HepG2 (cell line): Measurements from ENCODE around the gene STH. TPM values are rescaled to one million over a fixed set of nuclear protein-coding genes. Genes with fewer than 3 reads are reported as not detected.

Experiments
- EP300 ChIP-seq, 3 experiments: sonication (generic) in 1 of 3; formaldehyde crosslinking in 1 of 3; IDR thresholded peaks; 2 replicates each; pipeline versions ENCODE4 v1.5.1 to v1.6.1; 2011 to 2020; ENCODE audit warnings: low read depth in 2 of 3, low read length in 2 of 3, borderline replicate concordance in 1 of 3, improper control_type of control experiment in 1 of 3, mild to moderate bottlenecking in 1 of 3, missing genetic modification reagents in 1 of 3, moderate library complexity in 1 of 3
- ERF ChIP-seq: IDR thresholded peaks from 2 replicates; pipeline ENCODE4 v1.6.1; 2018; ENCODE audit warnings: missing biosample characterization, missing genetic modification reagents
- IKZF1 ChIP-seq: fragments of 450-650 bp; IDR thresholded peaks from 2 replicates; pipeline ENCODE4 v1.7.1; 2016
- NFATC3 ChIP-seq: sonication (generic); formaldehyde crosslinking; IDR thresholded peaks from 2 replicates; pipeline ENCODE4 v1.5.1; 2020; ENCODE audit warnings: mild to moderate bottlenecking, missing genetic modification reagents
- NFYC ChIP-seq: IDR thresholded peaks from 2 replicates; pipeline ENCODE4 v1.6.1; 2016; ENCODE audit warnings: missing genetic modification reagents, missing compliant biosample characterization
- NONO ChIP-seq, 2 experiments: fragments of 450-650 bp in 1 of 2; sonication (generic) in 1 of 2; formaldehyde crosslinking in 1 of 2; IDR thresholded peaks in 1 of 2; conservative IDR thresholded peaks in 1 of 2; 2 replicates each; pipeline versions ENCODE4 v1.6.1 to v1.8.0; 2017 to 2022; ENCODE audit warnings: mild to moderate bottlenecking in 1 of 2, missing genetic modification reagents in 1 of 2, moderate library complexity in 1 of 2
- PITX1 ChIP-seq: sonication (generic); formaldehyde crosslinking; IDR thresholded peaks from 2 replicates; pipeline ENCODE4 v1.5.1; 2020; ENCODE audit warnings: mild to moderate bottlenecking, missing genetic modification reagents
- ZFX ChIP-seq: sonication (generic); formaldehyde crosslinking; IDR thresholded peaks from 2 replicates; pipeline ENCODE4 v1.4.0; 2020; ENCODE audit warnings: mild to moderate bottlenecking, low read depth, missing genetic modification reagents, moderate library complexity
- ZNF101 ChIP-seq: sonication (generic); formaldehyde crosslinking; IDR thresholded peaks from 2 replicates; pipeline ENCODE4 v1.4.0; 2020; ENCODE audit warnings: mild to moderate bottlenecking, low read depth, missing genetic modification reagents, borderline replicate concordance
- ZNF326 ChIP-seq: sonication (generic); formaldehyde crosslinking; IDR thresholded peaks from 2 replicates; pipeline ENCODE4 v1.4.0; 2020; ENCODE audit warnings: missing genetic modification reagents, borderline replicate concordance
- ZNF790 ChIP-seq: sonication (generic); formaldehyde crosslinking; IDR thresholded peaks from 2 replicates; pipeline ENCODE4 v1.8.0; 2022; ENCODE audit warnings: missing genetic modification reagents, mild to moderate bottlenecking, borderline replicate concordance
- polyA plus RNA-seq, 8 experiments: library from polyadenylated mRNA; depleted of rRNA in 3 of 8; stranded (reverse) in 7 of 8; unstranded in 1 of 8; fragments of >200 nt; fragmentation: Illumina TruSeq in 4 of 8; extraction: Trizol in 4 of 8; gene quantifications; 2 replicates each; pipeline versions ENCODE4 v1.2.1 to v1.2.3, GENCODE V29; 2011 to 2016; ENCODE audit warnings: low read depth in 4 of 8, missing spikeins in 1 of 8, mixed read lengths in 1 of 8; ENCODE audit not compliant: insufficient read depth in 1 of 8
- total RNA-seq, 5 experiments: library from RNA; depleted of rRNA; stranded (reverse); fragments of >200 nt; fragmentation: Illumina TruSeq; extraction: Trizol; gene quantifications; 2 replicates each; pipeline ENCODE4 v1.2.3, GENCODE V29; 2016; ENCODE audit warnings: low read depth in 1 of 5
- TF ChIP-seq, protein P1 (sequence below): sonication (generic); formaldehyde crosslinking; IDR thresholded peaks from 2 replicates; pipeline ENCODE4; 2020; ENCODE audit warnings: missing genetic modification reagents, mild to moderate bottlenecking, borderline replicate concordance
- TF ChIP-seq, protein P2 (sequence below): sonication (generic); formaldehyde crosslinking; IDR thresholded peaks from 2 replicates; pipeline ENCODE4 v1.4.0; 2020; ENCODE audit warnings: missing genetic modification reagents
- TF ChIP-seq, protein P3 (sequence below): sonication (generic); formaldehyde crosslinking; IDR thresholded peaks from 2 replicates; pipeline ENCODE4 v1.5.0; 2020; ENCODE audit warnings: missing genetic modification reagents
- TF ChIP-seq, protein P4 (sequence below): sonication (generic); formaldehyde crosslinking; IDR thresholded peaks from 2 replicates; pipeline ENCODE4 v1.5.0; 2020; ENCODE audit warnings: missing genetic modification reagents
- TF ChIP-seq, protein P5 (sequence below): sonication (generic); formaldehyde crosslinking; IDR thresholded peaks from 2 replicates; pipeline ENCODE4 v1.5.0; 2020; ENCODE audit warnings: mild to moderate bottlenecking, missing genetic modification reagents, borderline replicate concordance

STH gene
- total and polyA plus RNA-seq, 2 of the 13 experiments (the other 11 are each of a cell fraction or from before 2014, with no cell fraction given) = not detected

DNA sequence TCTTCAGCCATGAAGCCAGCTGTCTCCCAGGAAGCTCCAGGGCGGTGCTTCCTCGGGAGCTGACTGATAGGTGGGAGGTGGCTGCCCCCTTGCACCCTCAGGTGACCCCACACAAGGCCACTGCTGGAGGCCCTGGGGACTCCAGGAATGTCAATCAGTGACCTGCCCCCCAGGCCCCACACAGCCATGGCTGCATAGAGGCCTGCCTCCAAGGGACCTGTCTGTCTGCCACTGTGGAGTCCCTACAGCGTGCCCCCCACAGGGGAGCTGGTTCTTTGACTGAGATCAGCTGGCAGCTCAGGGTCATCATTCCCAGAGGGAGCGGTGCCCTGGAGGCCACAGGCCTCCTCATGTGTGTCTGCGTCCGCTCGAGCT, 14.1 kb downstream of the STH start (continued):
- TF ChIP-seq, protein P1, sequence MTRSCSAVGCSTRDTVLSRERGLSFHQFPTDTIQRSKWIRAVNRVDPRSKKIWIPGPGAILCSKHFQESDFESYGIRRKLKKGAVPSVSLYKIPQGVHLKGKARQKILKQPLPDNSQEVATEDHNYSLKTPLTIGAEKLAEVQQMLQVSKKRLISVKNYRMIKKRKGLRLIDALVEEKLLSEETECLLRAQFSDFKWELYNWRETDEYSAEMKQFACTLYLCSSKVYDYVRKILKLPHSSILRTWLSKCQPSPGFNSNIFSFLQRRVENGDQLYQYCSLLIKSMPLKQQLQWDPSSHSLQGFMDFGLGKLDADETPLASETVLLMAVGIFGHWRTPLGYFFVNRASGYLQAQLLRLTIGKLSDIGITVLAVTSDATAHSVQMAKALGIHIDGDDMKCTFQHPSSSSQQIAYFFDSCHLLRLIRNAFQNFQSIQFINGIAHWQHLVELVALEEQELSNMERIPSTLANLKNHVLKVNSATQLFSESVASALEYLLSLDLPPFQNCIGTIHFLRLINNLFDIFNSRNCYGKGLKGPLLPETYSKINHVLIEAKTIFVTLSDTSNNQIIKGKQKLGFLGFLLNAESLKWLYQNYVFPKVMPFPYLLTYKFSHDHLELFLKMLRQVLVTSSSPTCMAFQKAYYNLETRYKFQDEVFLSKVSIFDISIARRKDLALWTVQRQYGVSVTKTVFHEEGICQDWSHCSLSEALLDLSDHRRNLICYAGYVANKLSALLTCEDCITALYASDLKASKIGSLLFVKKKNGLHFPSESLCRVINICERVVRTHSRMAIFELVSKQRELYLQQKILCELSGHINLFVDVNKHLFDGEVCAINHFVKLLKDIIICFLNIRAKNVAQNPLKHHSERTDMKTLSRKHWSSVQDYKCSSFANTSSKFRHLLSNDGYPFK (CRISPR knock-in tag) = peak; percentile 77
- no peak for TF ChIP-seq NFATC3
- TF ChIP-seq, protein P2, sequence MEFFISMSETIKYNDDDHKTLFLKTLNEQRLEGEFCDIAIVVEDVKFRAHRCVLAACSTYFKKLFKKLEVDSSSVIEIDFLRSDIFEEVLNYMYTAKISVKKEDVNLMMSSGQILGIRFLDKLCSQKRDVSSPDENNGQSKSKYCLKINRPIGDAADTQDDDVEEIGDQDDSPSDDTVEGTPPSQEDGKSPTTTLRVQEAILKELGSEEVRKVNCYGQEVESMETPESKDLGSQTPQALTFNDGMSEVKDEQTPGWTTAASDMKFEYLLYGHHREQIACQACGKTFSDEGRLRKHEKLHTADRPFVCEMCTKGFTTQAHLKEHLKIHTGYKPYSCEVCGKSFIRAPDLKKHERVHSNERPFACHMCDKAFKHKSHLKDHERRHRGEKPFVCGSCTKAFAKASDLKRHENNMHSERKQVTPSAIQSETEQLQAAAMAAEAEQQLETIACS (CRISPR knock-in tag) = no peak
- no peak for TF ChIP-seq IKZF1
- TF ChIP-seq NONO (IDR thresholded peaks at IDR 0.05) = no peak
- peak; percentile 41; the same call in 1 of the 2 replicates for TF ChIP-seq NONO (CRISPR knock-in tag; conservative IDR thresholded peaks at IDR 0.05)
- 0 out of 2 replicates have a peak, but pooled peaks have one; percentile 24 for TF ChIP-seq PITX1 (CRISPR knock-in tag)
- no peak for TF ChIP-seq ZNF326
- TF ChIP-seq ZFX (CRISPR knock-in tag) = peak; percentile 54
- no peak for TF ChIP-seq NFYC (CRISPR knock-in tag)
- peak in 1 of 2 experiments; percentile 40; a peak in 1 of 4 replicates for TF ChIP-seq EP300 (IDR thresholded peaks at IDR 0.05; ENCODE audit: low read depth in 2 of 2, low read length in 2 of 2)
- no peak for TF ChIP-seq EP300 (CRISPR knock-in tag; IDR thresholded peaks at IDR 0.05; ENCODE audit: borderline replicate concordance)
- TF ChIP-seq, protein P3, sequence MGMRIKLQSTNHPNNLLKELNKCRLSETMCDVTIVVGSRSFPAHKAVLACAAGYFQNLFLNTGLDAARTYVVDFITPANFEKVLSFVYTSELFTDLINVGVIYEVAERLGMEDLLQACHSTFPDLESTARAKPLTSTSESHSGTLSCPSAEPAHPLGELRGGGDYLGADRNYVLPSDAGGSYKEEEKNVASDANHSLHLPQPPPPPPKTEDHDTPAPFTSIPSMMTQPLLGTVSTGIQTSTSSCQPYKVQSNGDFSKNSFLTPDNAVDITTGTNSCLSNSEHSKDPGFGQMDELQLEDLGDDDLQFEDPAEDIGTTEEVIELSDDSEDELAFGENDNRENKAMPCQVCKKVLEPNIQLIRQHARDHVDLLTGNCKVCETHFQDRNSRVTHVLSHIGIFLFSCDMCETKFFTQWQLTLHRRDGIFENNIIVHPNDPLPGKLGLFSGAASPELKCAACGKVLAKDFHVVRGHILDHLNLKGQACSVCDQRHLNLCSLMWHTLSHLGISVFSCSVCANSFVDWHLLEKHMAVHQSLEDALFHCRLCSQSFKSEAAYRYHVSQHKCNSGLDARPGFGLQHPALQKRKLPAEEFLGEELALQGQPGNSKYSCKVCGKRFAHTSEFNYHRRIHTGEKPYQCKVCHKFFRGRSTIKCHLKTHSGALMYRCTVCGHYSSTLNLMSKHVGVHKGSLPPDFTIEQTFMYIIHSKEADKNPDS (CRISPR knock-in tag) = no peak
- TF ChIP-seq ZNF101 = no peak
- TF ChIP-seq ERF = no peak
- TF ChIP-seq, protein P4, sequence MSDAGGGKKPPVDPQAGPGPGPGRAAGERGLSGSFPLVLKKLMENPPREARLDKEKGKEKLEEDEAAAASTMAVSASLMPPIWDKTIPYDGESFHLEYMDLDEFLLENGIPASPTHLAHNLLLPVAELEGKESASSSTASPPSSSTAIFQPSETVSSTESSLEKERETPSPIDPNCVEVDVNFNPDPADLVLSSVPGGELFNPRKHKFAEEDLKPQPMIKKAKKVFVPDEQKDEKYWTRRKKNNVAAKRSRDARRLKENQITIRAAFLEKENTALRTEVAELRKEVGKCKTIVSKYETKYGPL = no peak
- TF ChIP-seq ZNF790 (CRISPR knock-in tag) = no peak
- TF ChIP-seq, protein P5, sequence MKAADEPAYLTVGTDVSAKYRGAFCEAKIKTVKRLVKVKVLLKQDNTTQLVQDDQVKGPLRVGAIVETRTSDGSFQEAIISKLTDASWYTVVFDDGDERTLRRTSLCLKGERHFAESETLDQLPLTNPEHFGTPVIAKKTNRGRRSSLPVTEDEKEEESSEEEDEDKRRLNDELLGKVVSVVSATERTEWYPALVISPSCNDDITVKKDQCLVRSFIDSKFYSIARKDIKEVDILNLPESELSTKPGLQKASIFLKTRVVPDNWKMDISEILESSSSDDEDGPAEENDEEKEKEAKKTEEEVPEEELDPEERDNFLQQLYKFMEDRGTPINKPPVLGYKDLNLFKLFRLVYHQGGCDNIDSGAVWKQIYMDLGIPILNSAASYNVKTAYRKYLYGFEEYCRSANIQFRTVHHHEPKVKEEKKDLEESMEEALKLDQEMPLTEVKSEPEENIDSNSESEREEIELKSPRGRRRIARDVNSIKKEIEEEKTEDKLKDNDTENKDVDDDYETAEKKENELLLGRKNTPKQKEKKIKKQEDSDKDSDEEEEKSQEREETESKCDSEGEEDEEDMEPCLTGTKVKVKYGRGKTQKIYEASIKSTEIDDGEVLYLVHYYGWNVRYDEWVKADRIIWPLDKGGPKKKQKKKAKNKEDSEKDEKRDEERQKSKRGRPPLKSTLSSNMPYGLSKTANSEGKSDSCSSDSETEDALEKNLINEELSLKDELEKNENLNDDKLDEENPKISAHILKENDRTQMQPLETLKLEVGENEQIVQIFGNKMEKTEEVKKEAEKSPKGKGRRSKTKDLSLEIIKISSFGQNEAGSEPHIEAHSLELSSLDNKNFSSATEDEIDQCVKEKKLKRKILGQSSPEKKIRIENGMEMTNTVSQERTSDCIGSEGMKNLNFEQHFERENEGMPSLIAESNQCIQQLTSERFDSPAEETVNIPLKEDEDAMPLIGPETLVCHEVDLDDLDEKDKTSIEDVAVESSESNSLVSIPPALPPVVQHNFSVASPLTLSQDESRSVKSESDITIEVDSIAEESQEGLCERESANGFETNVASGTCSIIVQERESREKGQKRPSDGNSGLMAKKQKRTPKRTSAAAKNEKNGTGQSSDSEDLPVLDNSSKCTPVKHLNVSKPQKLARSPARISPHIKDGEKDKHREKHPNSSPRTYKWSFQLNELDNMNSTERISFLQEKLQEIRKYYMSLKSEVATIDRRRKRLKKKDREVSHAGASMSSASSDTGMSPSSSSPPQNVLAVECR = peak; percentile 27; the same call in 1 of the 2 replicates
